GM19328 (cell line): ENCODE data around the gene TMSB10.

Experiments
- ATAC-seq: cut with Tn5 transposase; IDR thresholded peaks from one replicate; pipeline ENCODE4 v1.9.1; 2021; ENCODE audit warnings: mild to moderate bottlenecking, moderate library complexity; ENCODE audit not compliant: unreplicated experiment

TMSB10 gene

DNA sequence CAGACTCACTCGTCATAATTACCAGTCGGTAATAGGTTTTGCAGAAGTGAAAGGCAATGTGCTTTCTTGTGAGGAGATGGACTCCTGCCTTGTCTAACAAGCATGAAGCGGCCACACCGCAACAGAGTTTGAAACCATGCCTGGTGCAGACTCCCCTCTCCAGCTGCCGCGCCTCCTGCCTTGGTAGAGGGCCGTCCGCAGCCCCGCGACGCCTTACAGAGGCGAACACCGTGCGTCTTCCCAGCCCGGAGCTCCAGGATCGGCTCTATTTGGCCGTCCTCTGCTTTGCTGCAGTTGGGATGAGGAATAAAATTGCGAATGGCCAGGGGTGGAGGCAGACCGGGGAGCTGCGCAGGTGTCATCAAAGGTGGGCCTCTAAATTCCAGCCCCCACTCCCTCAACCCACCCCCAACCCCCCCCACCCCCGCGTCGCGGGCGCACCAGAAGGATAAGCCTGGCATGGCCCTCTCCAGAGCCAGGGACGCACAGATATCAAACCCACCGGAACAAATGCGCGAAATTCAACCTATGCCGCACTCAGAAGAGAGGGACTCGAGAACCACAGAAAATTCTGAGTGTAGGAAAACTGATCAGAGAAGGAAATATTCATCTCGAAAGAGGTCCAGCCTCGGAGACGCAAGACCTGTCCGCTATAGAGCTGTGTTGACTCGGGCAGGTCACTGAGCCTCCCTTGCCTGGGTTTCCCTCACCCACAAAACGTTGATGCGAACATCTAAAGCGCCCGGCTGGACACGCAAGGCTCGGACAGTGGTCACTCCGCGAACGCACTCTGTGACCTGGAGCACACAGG, 25.7 kb upstream of the TMSB10 start:
- peak; percentile 62 for ATAC-seq

DNA sequence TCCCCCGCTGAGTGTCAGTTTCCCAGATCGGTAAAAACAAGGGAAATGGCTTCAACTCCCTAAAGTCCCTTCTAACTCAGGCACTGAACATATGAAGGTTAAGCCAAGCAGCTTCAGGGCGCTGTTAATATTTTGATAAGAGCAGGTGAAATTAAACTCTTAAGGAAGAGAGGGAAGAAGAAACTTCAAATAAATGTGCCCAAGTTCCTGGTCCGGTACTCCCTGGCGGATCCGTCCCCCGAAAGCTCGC, 25.1 kb upstream of the TMSB10 start:
- no peak for ATAC-seq

DNA sequence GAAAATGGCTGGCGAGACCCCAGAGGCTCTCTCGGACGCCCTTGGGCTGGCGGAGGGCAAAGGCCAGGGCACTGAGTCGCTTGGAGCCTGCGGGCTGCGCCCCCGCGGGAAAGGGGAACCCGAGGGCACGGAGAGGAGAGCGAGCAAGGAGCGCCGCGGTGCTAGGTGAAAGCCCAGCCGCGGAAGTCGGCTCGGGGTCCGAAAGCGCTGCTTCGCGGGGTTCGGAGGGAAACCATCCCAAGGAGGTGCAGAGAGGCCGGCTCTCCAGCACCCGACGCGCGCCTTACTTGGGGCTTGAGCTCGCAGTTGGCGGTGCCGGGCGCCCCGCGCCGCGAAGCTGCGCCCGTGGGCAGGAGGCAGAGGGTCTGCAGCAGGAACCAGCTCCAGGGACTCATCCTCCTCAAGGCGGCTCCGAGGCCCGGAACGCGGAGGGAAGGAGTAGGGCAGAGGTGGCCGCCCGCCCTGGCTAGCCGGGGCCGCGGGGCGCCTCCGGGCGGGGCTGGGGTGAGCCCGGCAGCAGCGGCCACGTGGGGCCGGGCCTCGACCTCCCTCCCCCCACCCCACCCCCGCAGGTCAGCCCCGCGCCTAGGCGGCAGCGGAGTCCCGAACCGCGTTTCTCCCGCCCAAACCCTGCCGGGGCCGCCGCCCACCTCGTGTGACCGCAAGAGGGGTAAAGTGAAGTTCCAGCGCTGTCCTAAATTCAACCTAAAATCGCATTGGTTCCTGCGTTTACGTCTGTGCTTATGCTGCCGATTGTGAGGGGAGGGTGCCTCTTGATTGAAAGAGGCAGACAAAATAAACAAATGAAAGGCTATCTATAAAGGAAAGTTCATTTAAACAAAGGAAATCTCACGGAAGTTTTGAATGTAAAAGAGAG, 24.6 kb upstream of the TMSB10 start, which contains the start of gene TRABD2A:
TSS of gene TRABD2A (minus strand) at position 440 of the 877 bp plus-strand sequence. CDS start at position 395, 45 bp downstream.
- no peak for ATAC-seq

GRCh38 chr2:84881581-84882413, 23.7 kb upstream of the TMSB10 start:
- ATAC-seq = peak; percentile 51

DNA sequence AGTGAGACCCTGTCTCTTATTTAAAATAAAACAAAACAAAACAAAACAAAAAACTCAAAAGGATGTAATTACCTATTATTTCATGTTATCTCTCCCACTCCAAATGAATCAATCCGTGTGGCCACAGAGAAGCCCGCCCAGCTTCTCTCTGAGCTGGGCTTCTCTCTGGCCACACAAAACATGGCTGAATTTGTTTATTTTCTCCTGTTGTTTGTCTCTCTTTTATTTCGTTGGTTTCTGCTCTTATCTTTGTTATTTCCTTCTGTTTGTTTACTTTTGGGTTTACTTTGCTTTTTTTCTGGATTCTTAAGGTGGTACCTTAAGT, 23.1 kb upstream of the TMSB10 start:
- no peak for ATAC-seq

DNA sequence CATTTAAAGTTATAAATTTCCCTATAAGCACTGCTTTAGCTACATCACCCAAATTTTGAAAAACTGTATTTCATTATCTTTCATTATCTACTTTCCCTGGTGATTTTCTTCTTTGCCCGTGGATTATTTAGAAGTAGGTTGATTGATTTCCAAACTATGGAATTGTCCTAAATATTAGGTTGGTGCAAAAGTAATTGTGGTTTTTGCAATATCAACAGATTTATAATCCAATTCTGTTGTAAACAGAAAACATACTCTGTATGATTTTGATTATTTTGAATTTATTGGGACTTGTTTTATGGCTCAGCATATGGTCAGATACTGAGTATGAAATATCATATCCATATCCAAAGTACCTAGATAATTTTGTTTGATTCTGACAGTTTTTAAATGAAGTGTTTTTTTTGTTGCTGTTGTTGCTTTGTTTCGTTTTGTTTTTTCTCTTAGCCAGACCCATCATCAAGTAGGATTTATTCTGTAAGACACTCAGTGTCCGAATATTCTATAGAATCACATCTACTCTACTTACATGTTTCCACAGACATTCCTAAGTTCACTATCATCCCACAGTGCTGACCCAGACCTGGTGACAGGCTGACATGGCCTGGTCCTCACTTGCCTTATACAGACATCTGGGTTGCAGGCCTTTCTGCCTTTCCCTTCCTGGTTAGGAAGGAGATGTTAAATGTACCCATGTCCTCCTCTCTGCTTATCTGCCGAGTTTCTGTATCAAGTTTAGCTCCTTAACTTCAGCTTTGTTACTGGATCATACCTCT, 22.5 kb upstream of the TMSB10 start:
- ATAC-seq = no peak

DNA sequence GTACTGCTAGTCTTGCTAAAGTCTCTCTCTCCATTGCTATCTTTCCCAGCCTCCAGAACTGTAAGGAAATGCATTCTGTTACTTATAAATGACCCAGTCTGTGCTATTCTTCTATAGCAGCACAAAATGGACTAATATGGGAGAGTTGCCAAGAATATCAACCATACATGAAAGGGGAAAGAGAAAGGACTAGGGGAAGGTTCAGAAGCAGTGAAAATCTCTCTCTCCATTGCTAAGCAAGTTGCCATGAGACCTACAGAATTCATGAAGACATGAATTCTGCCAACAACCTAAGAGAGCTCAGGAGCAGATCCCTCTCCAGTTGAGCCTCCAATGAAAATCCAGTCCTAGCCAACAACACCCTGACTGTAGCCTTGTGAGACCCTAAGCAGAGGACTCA, 21.0 kb upstream of the TMSB10 start:
- ATAC-seq = no peak

DNA sequence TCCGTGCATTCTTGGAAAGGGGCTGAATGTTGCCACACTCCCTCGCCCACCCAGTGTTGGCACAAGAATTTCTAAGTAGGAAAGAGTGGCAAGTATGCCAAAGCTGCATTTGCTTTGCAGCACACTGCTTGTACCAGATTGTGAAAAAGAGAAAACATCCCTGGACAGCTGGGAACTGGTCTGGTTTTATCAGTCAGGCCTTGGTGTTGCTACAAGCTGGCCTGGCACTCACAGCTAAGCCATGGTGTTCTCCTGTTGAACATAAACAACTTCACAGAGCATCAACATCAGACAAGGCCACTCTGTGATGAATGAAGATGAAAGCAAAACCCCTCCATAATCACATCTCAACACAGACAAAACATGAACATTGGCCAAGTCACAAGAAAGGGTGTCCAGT, 20.3 kb upstream of the TMSB10 start:
- no peak for ATAC-seq

- ATAC-seq = no peak
Observed at GRCh38 chr2:84886791-84887190, 18.7 kb upstream of the TMSB10 start.

DNA sequence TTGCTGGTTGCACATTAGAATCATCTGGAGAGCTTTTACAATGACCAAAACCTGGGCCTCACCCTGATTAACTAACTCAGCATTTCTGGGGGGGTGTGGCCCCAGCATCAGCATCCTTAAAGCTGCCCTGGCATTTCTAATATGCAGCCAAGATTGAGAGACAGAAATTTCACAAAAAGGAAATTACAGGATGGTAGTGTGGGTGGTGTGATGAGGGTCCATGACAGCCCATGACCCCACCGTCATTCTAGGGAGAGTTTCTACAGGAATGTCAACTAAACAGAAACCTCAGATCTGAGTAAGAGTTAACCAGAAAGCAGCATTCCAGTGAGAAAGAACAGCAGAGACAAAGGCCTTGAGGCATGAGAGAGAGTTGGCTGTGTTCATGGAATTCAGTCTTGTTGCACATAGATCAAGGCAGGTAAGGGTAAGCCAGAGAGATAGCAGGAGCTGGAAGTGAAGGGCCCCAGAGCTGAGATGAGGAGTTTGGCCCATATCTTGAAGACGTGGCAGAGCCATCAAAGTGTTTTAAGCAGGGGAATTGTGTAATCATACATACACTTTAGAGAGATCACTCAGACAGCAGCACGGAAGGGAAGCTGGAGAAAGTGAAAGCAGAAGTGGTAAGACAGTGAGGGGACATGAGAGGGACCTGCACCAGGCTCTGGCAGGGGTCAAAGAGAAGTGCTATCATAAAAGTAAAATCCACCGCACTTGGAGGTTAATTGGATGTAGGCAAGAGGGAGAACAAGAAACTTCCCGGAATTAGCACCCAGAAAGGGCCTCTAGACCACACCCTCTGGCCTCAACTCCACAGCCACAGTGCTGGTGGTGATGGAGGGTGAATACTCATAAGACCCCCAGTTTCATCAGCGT, 16.8 kb upstream of the TMSB10 start:
- ATAC-seq = peak; percentile 97

DNA sequence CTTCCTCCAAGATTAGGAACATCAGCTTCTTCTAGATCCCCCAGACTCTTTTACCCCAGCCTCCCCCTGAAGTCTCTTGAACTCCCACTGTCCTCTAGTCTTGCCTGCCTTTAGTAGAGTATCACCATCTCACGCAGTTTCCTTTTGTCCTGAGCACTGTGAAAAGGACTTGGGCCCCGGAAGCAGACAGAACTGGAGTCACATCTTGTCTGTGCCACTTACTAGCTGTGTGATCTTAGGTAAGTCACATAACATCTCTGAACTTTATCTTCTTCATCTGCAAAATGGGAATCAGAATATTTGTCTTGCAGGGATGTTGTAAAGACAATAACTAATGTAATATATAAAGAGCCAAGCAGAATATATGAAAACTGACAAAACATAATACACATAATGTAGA, 16.1 kb upstream of the TMSB10 start:
- no peak for ATAC-seq

DNA sequence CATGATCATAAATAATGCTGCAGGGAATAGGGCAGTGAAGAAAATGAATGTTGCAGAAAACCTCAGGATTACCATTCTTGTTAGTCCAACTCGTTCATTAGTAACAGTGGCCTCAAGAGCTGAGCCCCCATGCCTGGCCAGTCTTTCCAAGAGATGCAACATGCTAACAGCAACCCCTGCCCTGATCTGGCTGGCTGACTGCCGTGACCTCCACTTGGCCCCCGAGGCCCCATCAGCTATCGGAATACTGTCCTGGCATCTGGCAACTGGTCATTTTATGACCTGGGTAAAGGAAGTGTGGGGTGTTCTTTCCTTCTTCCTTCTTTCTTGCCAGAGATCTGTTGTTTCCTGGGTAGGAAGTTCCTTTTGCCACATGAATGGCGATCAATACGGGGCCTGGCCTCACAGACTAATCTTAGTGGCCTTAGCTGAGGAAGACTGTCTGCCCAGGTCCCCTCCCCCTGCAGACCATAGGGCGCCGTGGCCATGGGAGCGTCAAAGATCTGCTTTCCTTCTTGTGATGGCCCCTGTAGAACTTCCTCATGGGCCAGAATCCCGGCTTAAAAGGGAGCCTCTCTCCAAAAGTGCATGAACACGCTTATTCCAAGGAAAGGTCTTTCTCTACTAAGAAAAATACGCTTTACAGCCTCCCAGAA, 14.0 kb upstream of the TMSB10 start:
- ATAC-seq = no peak

DNA sequence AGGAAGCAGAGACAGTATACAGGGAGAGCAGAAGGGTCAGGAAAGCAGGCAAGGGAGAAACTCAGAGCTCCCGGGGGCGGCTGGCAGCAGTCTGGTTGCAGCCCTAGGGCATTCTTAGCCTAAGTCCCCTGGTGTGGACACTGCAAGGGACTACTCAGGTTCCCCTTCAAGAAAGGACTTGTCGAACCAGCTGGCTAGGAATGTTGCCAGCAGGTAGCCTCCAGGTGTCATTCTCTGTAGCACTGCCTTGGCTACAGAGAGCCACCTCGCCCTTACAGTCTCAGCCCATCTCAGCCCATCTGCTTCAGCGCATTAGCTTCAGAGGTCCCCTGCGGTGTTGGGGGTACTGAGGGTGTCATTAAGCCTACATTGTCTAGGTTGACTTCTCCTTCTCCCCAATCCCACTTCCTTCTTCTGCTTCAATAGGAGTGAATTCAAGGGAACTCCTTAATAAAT, 11.3 kb upstream of the TMSB10 start:
- no peak for ATAC-seq

DNA sequence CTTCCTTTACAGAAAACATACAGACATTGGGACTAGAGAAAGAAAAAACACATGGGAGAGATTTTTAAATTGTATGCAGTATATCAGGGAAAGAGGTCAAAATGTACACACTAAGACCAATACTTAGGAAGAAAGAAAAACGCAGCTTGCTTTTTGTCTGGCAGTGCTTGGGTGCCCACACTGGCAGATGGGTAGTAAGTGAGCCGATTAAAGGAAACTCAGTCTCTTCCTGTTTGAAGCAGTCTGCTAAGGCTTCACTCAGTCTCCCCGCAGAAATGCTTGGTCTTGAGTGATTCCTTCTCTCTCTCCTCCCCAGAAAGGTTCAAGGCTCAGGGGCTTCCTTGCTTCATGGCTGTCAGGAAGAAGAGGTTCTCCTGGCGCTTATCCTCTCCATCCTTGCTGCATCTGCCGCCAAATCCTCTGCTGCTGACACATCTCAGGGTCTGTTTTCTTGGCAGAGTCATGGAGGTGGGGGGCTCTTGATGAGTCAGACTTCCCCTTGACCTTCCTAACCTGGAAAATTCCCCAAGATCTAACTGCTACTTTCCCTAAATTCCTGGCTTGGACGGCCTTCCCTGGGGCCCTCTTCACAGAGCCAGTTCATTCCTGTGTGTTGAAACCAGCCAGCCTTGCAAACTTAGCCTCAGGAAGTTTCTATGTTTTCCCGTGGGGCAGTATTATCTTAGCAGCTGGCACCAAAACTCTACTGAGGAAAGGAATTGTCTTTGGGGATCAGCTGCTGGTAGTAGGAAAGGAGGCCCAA, 10.5 kb upstream of the TMSB10 start:
- no peak for ATAC-seq

DNA sequence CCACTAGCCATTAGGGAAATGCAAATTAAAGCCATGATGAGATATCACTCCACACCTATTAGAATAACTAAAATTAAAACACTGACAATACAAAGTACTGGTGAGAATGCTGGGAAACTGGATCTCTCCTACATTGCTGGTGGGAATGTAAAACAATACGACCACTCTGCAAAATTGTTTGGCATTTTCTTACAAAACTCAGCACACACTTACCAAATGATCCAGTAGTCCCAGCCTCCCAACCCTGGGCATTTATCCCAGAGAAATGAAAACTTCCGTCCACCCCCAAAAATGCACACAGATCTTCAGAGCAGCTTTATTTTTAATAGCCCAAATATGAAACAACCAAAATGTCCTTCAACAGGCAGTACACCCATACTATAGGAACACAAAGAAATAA, 8.9 kb upstream of the TMSB10 start:
- ATAC-seq = no peak

GRCh38 chr2:84897773-84898172, 7.7 kb upstream of the TMSB10 start:
- ATAC-seq = no peak

GRCh38 chr2:84899304-84900204, 5.9 kb upstream of the TMSB10 start:
- no peak for ATAC-seq
